ENCODE measurements around the gene ASTN2. TPM values are rescaled to one million over a fixed set of nuclear protein-coding genes. Genes with fewer than 3 reads are reported as not detected.

Gene ASTN2
- total and polyA plus RNA-seq, 9 of the 15 experiments (the other 6 are each of a cell fraction or from before 2014, with no cell fraction given), result 0.56 to 3.5 (median 1.9) TPM

DNA sequence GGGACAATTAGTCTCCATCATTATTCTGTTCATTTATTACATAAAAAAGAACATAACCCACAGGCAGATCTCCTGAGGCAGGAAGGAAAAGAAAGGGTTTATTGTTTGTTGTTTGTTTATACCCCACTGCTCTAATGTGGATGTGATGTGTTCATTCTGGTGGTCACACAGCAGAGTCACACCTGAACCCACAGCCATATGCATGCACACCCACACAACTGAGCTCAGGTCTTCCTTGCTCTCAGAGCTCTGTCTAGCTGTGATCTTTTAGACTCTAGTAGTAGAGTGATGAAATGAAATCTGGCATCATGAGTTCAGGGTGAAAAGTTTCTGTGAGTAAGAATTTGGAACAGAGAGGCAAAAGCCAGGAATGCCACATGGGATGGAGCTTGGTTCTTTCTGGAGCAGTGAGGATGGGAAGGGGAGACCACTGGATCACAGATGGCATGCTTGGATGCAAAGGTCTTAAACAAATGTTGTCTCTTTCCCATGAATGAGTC, 1034.3 kb downstream of the ASTN2 start:
- Histone ChIP-seq H3K9ac (ENCODE audit: insufficient read depth in 1 of 2, low read depth in 2 of 2, low read length in 2 of 2) (no peak overlapping the region), H2AFZ (ENCODE audit: low read depth, low read length) (no peak overlapping the region), H3K9me3 (replicated peaks; ENCODE audit: control insufficient read depth, insufficient read depth, low read depth, low read length) (no peaks in the 10 kb centered on the region), H3K4me3 (no peak overlapping the region), H3K4me1 (replicated peaks in 1 of 2; ENCODE audit: control insufficient read depth in 2 of 2, insufficient read depth in 2 of 2, low read length in 2 of 2) (peaks cover 4 to 15% of the 10 kb centered on the region in 2 experiments; a peak in 3 of 5 replicates), H4K20me1 (replicated peaks; ENCODE audit: control insufficient read depth, insufficient read depth, low read length) (no peaks in the 10 kb centered on the region), H3K27me3 (ENCODE audit: control insufficient read depth in 2 of 2, insufficient read depth in 2 of 2, low read length in 2 of 2) (no peaks in the 10 kb centered on the region), H3K36me3 (ENCODE audit: control insufficient read depth, insufficient read depth, low read length) (no peaks in the 10 kb centered on the region), H3K79me2 (ENCODE audit: control insufficient read depth, insufficient read depth, low read length) (no peaks in the 10 kb centered on the region), H3K27ac (ENCODE audit: extremely low read depth, low read depth, low read length) (no peak overlapping the region), H3K4me2 (ENCODE audit: insufficient read depth, low read length) (no peak overlapping the region), H3K9me1 (ENCODE audit: control insufficient read depth, insufficient read depth, low read length) (no peaks in the 10 kb centered on the region)
- ATAC-seq (no peak), FAIRE-seq (no peak), DNase-seq (ENCODE audit: extremely low read depth in 1 of 4, low spot score in 3 of 4) (no peak)
- POLR2A ChIA-PET, result no interaction called here
- TF ChIP-seq ZNF282 (CRISPR knock-in tag; IDR thresholded peaks at IDR 0.05) (no peak), SNRNP70 (optimal IDR thresholded peaks at IDR 0.05; ENCODE audit: low read depth, low read length) (no peak), HMGN3 (IDR thresholded peaks at IDR 0.05; ENCODE audit: borderline replicate concordance, extremely low read depth, insufficient read length, low read depth, low read length) (no peak), EZH2 (IDR thresholded peaks at IDR 0.05; ENCODE audit: borderline replicate concordance, low read depth, low read length) (no peak), PCBP2 (IDR thresholded peaks at IDR 0.05; ENCODE audit: low read depth, low read length, poor library complexity, severe bottlenecking) (no peak), PHB (CRISPR knock-in tag; IDR thresholded peaks at IDR 0.05) (no peak), ZNF77 (CRISPR knock-in tag; IDR thresholded peaks at IDR 0.05) (no peak), MCM2 (IDR thresholded peaks at IDR 0.05; ENCODE audit: low read depth) (no peak), HLTF (IDR thresholded peaks at IDR 0.05) (no peak), MED1 (CRISPR knock-in tag; IDR thresholded peaks at IDR 0.05; ENCODE audit: borderline replicate concordance) (no peak), U2AF2 (optimal IDR thresholded peaks at IDR 0.05; ENCODE audit: low read depth, low read length) (no peak), SAFB (IDR thresholded peaks at IDR 0.05; ENCODE audit: borderline replicate concordance, low read depth, low read length) (no peak)
- TF ChIP-seq, protein P1, sequence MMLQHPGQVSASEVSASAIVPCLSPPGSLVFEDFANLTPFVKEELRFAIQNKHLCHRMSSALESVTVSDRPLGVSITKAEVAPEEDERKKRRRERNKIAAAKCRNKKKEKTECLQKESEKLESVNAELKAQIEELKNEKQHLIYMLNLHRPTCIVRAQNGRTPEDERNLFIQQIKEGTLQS (IDR thresholded peaks at IDR 0.05), result no peak
- TF ChIP-seq, protein P1 (CRISPR knock-in tag; conservative IDR thresholded peaks at IDR 0.05), result no peak
- TF ChIP-seq, protein P2, sequence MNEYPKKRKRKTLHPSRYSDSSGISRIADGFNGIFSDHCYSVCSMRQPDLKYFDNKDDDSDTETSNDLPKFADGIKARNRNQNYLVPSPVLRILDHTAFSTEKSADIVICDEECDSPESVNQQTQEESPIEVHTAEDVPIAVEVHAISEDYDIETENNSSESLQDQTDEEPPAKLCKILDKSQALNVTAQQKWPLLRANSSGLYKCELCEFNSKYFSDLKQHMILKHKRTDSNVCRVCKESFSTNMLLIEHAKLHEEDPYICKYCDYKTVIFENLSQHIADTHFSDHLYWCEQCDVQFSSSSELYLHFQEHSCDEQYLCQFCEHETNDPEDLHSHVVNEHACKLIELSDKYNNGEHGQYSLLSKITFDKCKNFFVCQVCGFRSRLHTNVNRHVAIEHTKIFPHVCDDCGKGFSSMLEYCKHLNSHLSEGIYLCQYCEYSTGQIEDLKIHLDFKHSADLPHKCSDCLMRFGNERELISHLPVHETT (CRISPR knock-in tag; conservative IDR thresholded peaks at IDR 0.05 in 1 of 2, IDR thresholded peaks at IDR 0.05 in 1 of 2), result no peak
- TF ChIP-seq, protein P3, sequence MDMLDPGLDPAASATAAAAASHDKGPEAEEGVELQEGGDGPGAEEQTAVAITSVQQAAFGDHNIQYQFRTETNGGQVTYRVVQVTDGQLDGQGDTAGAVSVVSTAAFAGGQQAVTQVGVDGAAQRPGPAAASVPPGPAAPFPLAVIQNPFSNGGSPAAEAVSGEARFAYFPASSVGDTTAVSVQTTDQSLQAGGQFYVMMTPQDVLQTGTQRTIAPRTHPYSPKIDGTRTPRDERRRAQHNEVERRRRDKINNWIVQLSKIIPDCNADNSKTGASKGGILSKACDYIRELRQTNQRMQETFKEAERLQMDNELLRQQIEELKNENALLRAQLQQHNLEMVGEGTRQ (CRISPR knock-in tag; IDR thresholded peaks at IDR 0.05), result no peak
- no TSS peak for BruUV-seq (replicated peaks)
- intact Hi-C loops (cut with micrococcal nuclease) (no loop called here), in situ Hi-C loops (cut with MboI) (no loop called here)
- CTCF ChIA-PET (ENCODE audit: low intra/inter-chr PET ratio), result no interaction called here

All from K562 (cell line).